BLaER1 treated with 17β-estradiol and CSF1 and Interleukin-3, amounts not matched to agents 10 nM and 100 nM (cell line): ENCODE measurements around the gene STK32B.

Experiments
- H3K27ac ChIP-seq, 11 experiments: shearing (Covaris generic); formaldehyde crosslinking; 2 replicates each; pipeline ENCODE4 v1.8.1; 2022
- H3K27me3 ChIP-seq, 11 experiments: shearing (Covaris generic); formaldehyde crosslinking; 2 replicates each; pipeline ENCODE4 v1.8.1; 2022
- H3K36me3 ChIP-seq, 11 experiments: shearing (Covaris generic); formaldehyde crosslinking; 2 replicates each; pipeline ENCODE4 v1.8.1; 2022
- H3K4me1 ChIP-seq, 10 experiments: shearing (Covaris generic); formaldehyde crosslinking; 2 replicates each; pipeline ENCODE4 v1.8.1; 2022
- H3K4me2 ChIP-seq, 11 experiments: shearing (Covaris generic); formaldehyde crosslinking; 2 replicates each; pipeline ENCODE4 v1.8.1; 2022
- H3K4me3 ChIP-seq, 10 experiments: shearing (Covaris generic); formaldehyde crosslinking; 2 replicates each; pipeline ENCODE4 v1.8.1; 2022
- H3K9ac ChIP-seq, 11 experiments: shearing (Covaris generic); formaldehyde crosslinking; 2 replicates each; pipeline ENCODE4 v1.8.1; 2022
- H3K9me3 ChIP-seq, 11 experiments: shearing (Covaris generic); formaldehyde crosslinking; replicated peaks in 1 of 11; 2 replicates each; pipeline ENCODE4 v1.8.1; 2022
- H4K20me1 ChIP-seq, 11 experiments: shearing (Covaris generic); formaldehyde crosslinking; 2 replicates each; pipeline ENCODE4 v1.8.1; 2022
- Cebpa-rat ChIP-seq, 11 experiments: shearing (Covaris generic); IDR thresholded peaks; 2 replicates each; pipeline ENCODE4 v1.8.1; 2022

The STK32B gene

GRCh38 chr4:5456296-5456845 is 405.1 kb downstream of the STK32B start:
- Histone ChIP-seq H3K9me3 (0 out of 22 replicates have a peak, but pooled peaks cover 0 to 6% (median 0%) of the 10 kb centered on the region in 11 experiments), H3K27ac (no peak overlapping the region), H3K9ac (no peak overlapping the region), H3K4me3 (no peak overlapping the region), H4K20me1 (no peaks in the 10 kb centered on the region; a peak in 2 of 22 replicates), H3K4me2 (no peak overlapping the region), H3K27me3 (no peaks in the 10 kb centered on the region), H3K36me3 (peaks cover 0 to 12% (median 0%) of the 10 kb centered on the region in 11 experiments; a peak in 4 of 22 replicates), H3K4me1 (no peaks in the 10 kb centered on the region)
- TF ChIP-seq Cebpa-rat (IDR thresholded peaks at IDR 0.05), result no peak

- 0 out of 22 replicates have a peak, but pooled peaks cover 0 to 6% (median 0%) of the 10 kb centered on the region in 11 experiments for H3K9me3 ChIP-seq
- no peak overlapping the region for H3K4me3 ChIP-seq
- TF ChIP-seq Cebpa-rat (IDR thresholded peaks at IDR 0.05), result no peak
- H3K4me2 ChIP-seq, result no peak overlapping the region
- H4K20me1 ChIP-seq, result no peaks in the 10 kb centered on the region; a peak in 1 of 22 replicates
- peaks cover 0 to 8% (median 0%) of the 10 kb centered on the region in 10 experiments; a peak in 1 of 20 replicates for H3K4me1 ChIP-seq
- H3K9ac ChIP-seq, result no peak overlapping the region
- H3K27ac ChIP-seq, result no peak overlapping the region
- H3K36me3 ChIP-seq, result peaks cover 0 to 12% (median 0%) of the 10 kb centered on the region in 11 experiments; a peak in 4 of 22 replicates
- H3K27me3 ChIP-seq, result no peaks in the 10 kb centered on the region
These were observed 407.4 kb downstream of the STK32B start for GRCh38 chr4:5458676-5459075.

GRCh38 chr4:5459236-5459635 is 408.0 kb downstream of the STK32B start:
- Histone ChIP-seq H3K36me3 (peaks cover 0 to 12% (median 0%) of the 10 kb centered on the region in 11 experiments; a peak in 4 of 22 replicates), H3K4me3 (no peak overlapping the region), H3K27me3 (no peaks in the 10 kb centered on the region), H3K9ac (no peak overlapping the region), H3K27ac (no peak overlapping the region), H3K9me3 (0 out of 22 replicates have a peak, but pooled peaks cover 0 to 6% (median 0%) of the 10 kb centered on the region in 11 experiments), H3K4me2 (no peak overlapping the region), H4K20me1 (no peaks in the 10 kb centered on the region; a peak in 1 of 22 replicates), H3K4me1 (peaks cover 0 to 8% (median 0%) of the 10 kb centered on the region in 10 experiments; a peak in 1 of 20 replicates)
- no peak for TF ChIP-seq Cebpa-rat (IDR thresholded peaks at IDR 0.05)

GRCh38 chr4:5460106-5460801 is 409.0 kb downstream of the STK32B start:
- Histone ChIP-seq H3K27me3 (no peaks in the 10 kb centered on the region), H4K20me1 (no peaks in the 10 kb centered on the region; a peak in 1 of 22 replicates), H3K9ac (no peak overlapping the region), H3K4me3 (no peak overlapping the region), H3K27ac (no peak overlapping the region), H3K9me3 (0 out of 22 replicates have a peak, but pooled peaks cover 0 to 6% (median 0%) of the 10 kb centered on the region in 11 experiments), H3K4me2 (no peak overlapping the region), H3K4me1 (peaks cover 0 to 8% (median 0%) of the 10 kb centered on the region in 10 experiments; a peak in 1 of 20 replicates), H3K36me3 (peaks cover 0 to 12% (median 0%) of the 10 kb centered on the region in 11 experiments; a peak in 4 of 22 replicates)
- TF ChIP-seq Cebpa-rat (IDR thresholded peaks at IDR 0.05), result no peak

GRCh38 chr4:5461477-5461876 is 410.2 kb downstream of the STK32B start:
- Histone ChIP-seq H4K20me1 (no peaks in the 10 kb centered on the region; a peak in 1 of 22 replicates), H3K27me3 (no peaks in the 10 kb centered on the region), H3K4me3 (no peak overlapping the region), H3K4me1 (peaks cover 0 to 8% (median 0%) of the 10 kb centered on the region in 10 experiments; a peak in 1 of 20 replicates), H3K27ac (no peak overlapping the region), H3K9me3 (0 out of 22 replicates have a peak, but pooled peaks cover 0 to 6% (median 0%) of the 10 kb centered on the region in 11 experiments), H3K4me2 (no peak overlapping the region), H3K36me3 (peaks cover 0 to 12% (median 0%) of the 10 kb centered on the region in 11 experiments; a peak in 4 of 22 replicates), H3K9ac (no peak overlapping the region)
- TF ChIP-seq Cebpa-rat (IDR thresholded peaks at IDR 0.05), result no peak

- Histone ChIP-seq H3K36me3 (peaks cover 0 to 19% (median 0%) of the 10 kb centered on the region in 11 experiments; a peak in 5 of 22 replicates), H3K4me2 (no peak overlapping the region)
- TF ChIP-seq Cebpa-rat (IDR thresholded peaks at IDR 0.05), result no peak
These were observed 411.1 kb downstream of the STK32B start for GRCh38 chr4:5462254-5462835.

GRCh38 chr4:5462896-5463295 is 411.6 kb downstream of the STK32B start:
- no peak for TF ChIP-seq Cebpa-rat (IDR thresholded peaks at IDR 0.05)
- Histone ChIP-seq H3K9me3 (0 out of 22 replicates have a peak, but pooled peaks cover 0 to 6% (median 0%) of the 10 kb centered on the region in 11 experiments), H3K36me3 (peaks cover 0 to 23% (median 2%) of the 10 kb centered on the region in 11 experiments; a peak in 8 of 22 replicates)

More at GRCh38 chr4:5462254-5462835, 411.1 kb downstream of the STK32B start:
- no peak overlapping the region for H3K9ac ChIP-seq
- no peak overlapping the region for H3K4me3 ChIP-seq
- no peak overlapping the region for H3K27ac ChIP-seq
- peaks cover 0 to 3% (median 0%) of the 10 kb centered on the region in 11 experiments; a peak in 2 of 22 replicates for H4K20me1 ChIP-seq
- 0 out of 22 replicates have a peak, but pooled peaks cover 0 to 6% (median 0%) of the 10 kb centered on the region in 11 experiments for H3K9me3 ChIP-seq
- H3K4me1 ChIP-seq, result peaks cover 0 to 8% (median 0%) of the 10 kb centered on the region in 10 experiments; a peak in 1 of 20 replicates
- no peaks in the 10 kb centered on the region for H3K27me3 ChIP-seq

GRCh38 chr4:5463361-5463760 is 412.1 kb downstream of the STK32B start:
- H4K20me1 ChIP-seq, result peaks cover 0 to 3% (median 0%) of the 10 kb centered on the region in 11 experiments; a peak in 2 of 22 replicates
- H3K4me2 ChIP-seq, result no peak overlapping the region
- no peaks in the 10 kb centered on the region for H3K27me3 ChIP-seq
- H3K9me3 ChIP-seq, result 0 out of 22 replicates have a peak, but pooled peaks cover 0 to 5% (median 0%) of the 10 kb centered on the region in 11 experiments
- peaks cover 0 to 23% (median 0%) of the 10 kb centered on the region in 11 experiments; a peak in 6 of 22 replicates for H3K36me3 ChIP-seq
- no peak overlapping the region for H3K27ac ChIP-seq
- H3K4me1 ChIP-seq, result peaks cover 0 to 8% (median 0%) of the 10 kb centered on the region in 10 experiments; a peak in 1 of 20 replicates
- H3K9ac ChIP-seq, result no peak overlapping the region
- TF ChIP-seq Cebpa-rat (IDR thresholded peaks at IDR 0.05), result no peak
- H3K4me3 ChIP-seq, result no peak overlapping the region

More at GRCh38 chr4:5462896-5463295, 411.6 kb downstream of the STK32B start:
- Histone ChIP-seq H3K9ac (no peak overlapping the region), H3K4me3 (no peak overlapping the region), H3K4me1 (peaks cover 0 to 8% (median 0%) of the 10 kb centered on the region in 10 experiments; a peak in 1 of 20 replicates), H3K27ac (no peak overlapping the region), H3K4me2 (no peak overlapping the region), H3K27me3 (no peaks in the 10 kb centered on the region), H4K20me1 (peaks cover 0 to 3% (median 0%) of the 10 kb centered on the region in 11 experiments; a peak in 2 of 22 replicates)
